ENCODE measurements around the gene ZBTB12.

GRCh38 chr6:31892821-31893220 is 9.1 kb downstream of the ZBTB12 start:
- no peak for TF ChIP-seq PHF20 (IDR thresholded peaks at IDR 0.05; ENCODE audit: partially characterized antibody)
- no peak for TF ChIP-seq TEAD2 (tag; IDR thresholded peaks at IDR 0.05)
